ENCODE data around the gene OGFRL1.
"Not testable (repeated sequence)": the region's sequence is repeated elsewhere in the genome, so short reads cannot be mapped to it uniquely, and the experiment has no call there.

Gene OGFRL1

GRCh38 chr6:71288228-71289038 is at the start of gene OGFRL1:
Gene OGFRL1 (plus strand): TSS chr6:71288811. CDS start chr6:71288937, 126 bp downstream.
- peak; percentile 88 for DNase-seq (ENCODE audit: low spot score)

- no peak for DNase-seq (ENCODE audit: low spot score)
These were observed 48.9 kb upstream of the OGFRL1 start for GRCh38 chr6:71239694-71240093.

- no peak for DNase-seq (ENCODE audit: low spot score)
These were observed 43.2 kb upstream of the OGFRL1 start for GRCh38 chr6:71245265-71246049.

- no peak for DNase-seq (ENCODE audit: low spot score)
These were observed 42.0 kb upstream of the OGFRL1 start for GRCh38 chr6:71246596-71246995.

GRCh38 chr6:71248306-71248765 is 40.3 kb upstream of the OGFRL1 start:
- DNase-seq (ENCODE audit: low spot score): no peak

GRCh38 chr6:71248878-71249544 is 39.6 kb upstream of the OGFRL1 start:
- DNase-seq (ENCODE audit: low spot score): no peak

- no peak for DNase-seq (ENCODE audit: low spot score)
These were observed 38.5 kb upstream of the OGFRL1 start for GRCh38 chr6:71250099-71250602.

- DNase-seq (ENCODE audit: low spot score): no peak
These were observed 36.2 kb upstream of the OGFRL1 start for GRCh38 chr6:71252410-71252809.

- DNase-seq (ENCODE audit: low spot score): no peak
These were observed 35.7 kb upstream of the OGFRL1 start for GRCh38 chr6:71252960-71253359.

GRCh38 chr6:71254323-71254722 is 34.3 kb upstream of the OGFRL1 start:
- no peak for DNase-seq (ENCODE audit: low spot score)

GRCh38 chr6:71258078-71258866 is 30.3 kb upstream of the OGFRL1 start:
- DNase-seq (ENCODE audit: low spot score): no peak

GRCh38 chr6:71259888-71260604 is 28.6 kb upstream of the OGFRL1 start:
- DNase-seq (ENCODE audit: low spot score): no peak

GRCh38 chr6:71262914-71263313 is 25.7 kb upstream of the OGFRL1 start:
- DNase-seq (ENCODE audit: low spot score): no peak

GRCh38 chr6:71266392-71266791 is 22.2 kb upstream of the OGFRL1 start:
- not testable (repeated sequence) for DNase-seq (ENCODE audit: low spot score)

- DNase-seq (ENCODE audit: low spot score): no peak
These were observed 19.7 kb upstream of the OGFRL1 start for GRCh38 chr6:71268735-71269437.

GRCh38 chr6:71277926-71278600 is 10.5 kb upstream of the OGFRL1 start:
- DNase-seq (ENCODE audit: low spot score): no peak

GRCh38 chr6:71279321-71279720 is 9.3 kb upstream of the OGFRL1 start:
- no peak for DNase-seq (ENCODE audit: low spot score)

GRCh38 chr6:71279740-71280139 is 8.9 kb upstream of the OGFRL1 start:
- DNase-seq (ENCODE audit: low spot score): no peak

- no peak for DNase-seq (ENCODE audit: low spot score)
These were observed 7.9 kb upstream of the OGFRL1 start for GRCh38 chr6:71280701-71281100.

GRCh38 chr6:71284785-71285184 is 3.8 kb upstream of the OGFRL1 start:
- DNase-seq (ENCODE audit: low spot score): no peak

Measured in HuH-7 (cell line).